ENCODE measurements around the gene DYNLT4.

GRCh38 chr1:44817771-44818495 is 10.8 kb upstream of the DYNLT4 start:
- TF ChIP-seq CTCF (IDR thresholded peaks at IDR 0.05; ENCODE audit: low read depth, low read length) = no peak
- no peak for TF ChIP-seq EZH2phosphoT487 (IDR thresholded peaks at IDR 0.05; ENCODE audit: low read depth)
